ENCODE data around the gene SKIL.

The SKIL gene

GRCh38 chr3:170356596-170357175, 829 bp upstream of the SKIL start:
- peak overlapping the region; percentile 65 for H3K9ac ChIP-seq (ENCODE audit: insufficient read length)
- no peak for DNase-seq (ENCODE audit: low read depth, low spot score)
- no peak for TF ChIP-seq POLR2AphosphoS5 (IDR thresholded peaks at IDR 0.05; ENCODE audit: borderline replicate concordance, low read depth, low read length)
- no peak for TF ChIP-seq EZH2 (IDR thresholded peaks at IDR 0.05)
- TF ChIP-seq FOXP2 (optimal IDR thresholded peaks at IDR 0.05; ENCODE audit: control extremely low read depth, extremely low read length, insufficient read depth): no peak
- peak overlapping the region; percentile 87 for H3K27ac ChIP-seq
- no peaks in the 10 kb centered on the region for H3K9me3 ChIP-seq (ENCODE audit: low read depth, low read length)
- peak overlapping the region; percentile 83 for H3K4me3 ChIP-seq
- H3K36me3 ChIP-seq (ENCODE audit: insufficient read depth, low read length): peaks cover 21% of the 10 kb centered on the region

DNA sequence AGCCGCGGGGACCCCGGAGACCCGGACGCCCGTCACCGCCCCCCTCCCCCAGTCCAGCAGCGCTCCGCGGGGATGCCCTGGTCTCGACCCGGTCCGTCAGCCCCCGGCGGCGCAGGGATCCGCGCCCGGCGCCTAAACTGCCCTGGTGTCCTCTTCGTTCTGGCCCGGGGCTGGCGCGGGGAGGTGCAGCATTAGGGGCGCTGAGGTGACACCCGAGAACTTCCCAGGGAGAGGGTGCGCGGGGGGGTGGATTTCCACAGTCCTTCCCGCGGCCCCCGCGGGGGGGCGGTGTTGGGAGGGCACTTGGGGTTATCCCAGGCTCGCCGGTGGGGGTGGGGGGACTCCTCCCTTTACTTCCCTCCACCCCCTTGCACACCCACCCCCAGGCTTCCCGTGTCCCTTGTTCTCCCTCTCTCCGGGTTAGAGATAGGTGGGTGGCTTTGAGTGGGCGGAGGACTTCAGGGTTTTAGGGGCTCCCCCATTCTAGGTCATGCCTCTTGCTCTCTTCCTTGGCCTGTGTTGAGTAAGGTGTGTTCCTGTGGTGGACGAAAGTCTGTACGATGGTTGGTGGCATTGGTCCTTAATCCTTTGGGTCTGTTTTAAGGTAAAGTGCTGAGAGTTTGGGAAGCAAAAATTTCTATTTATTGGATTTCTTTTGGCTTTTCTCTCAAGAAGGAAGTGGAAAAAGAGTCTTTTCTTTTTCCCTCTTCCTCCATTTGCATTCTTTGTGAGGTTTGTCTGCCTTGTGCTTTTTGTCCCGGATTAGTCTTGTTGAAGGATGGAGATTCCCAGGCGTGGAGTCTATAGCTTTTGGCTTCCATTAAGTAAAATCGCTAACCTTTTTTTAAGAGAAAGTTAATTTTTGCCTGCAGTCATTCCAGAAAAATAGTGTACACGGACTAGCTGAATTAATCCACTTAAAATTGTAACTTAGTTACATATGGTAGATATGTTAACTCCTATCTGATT, 811 bp downstream of the SKIL start:
- no peak for TF ChIP-seq FOXP2 (optimal IDR thresholded peaks at IDR 0.05; ENCODE audit: control extremely low read depth, extremely low read length, insufficient read depth)
- peak; percentile 44; the same call in 1 of the 2 replicates for TF ChIP-seq POLR2AphosphoS5 (IDR thresholded peaks at IDR 0.05; ENCODE audit: borderline replicate concordance, low read depth, low read length)
- H3K9me3 ChIP-seq (ENCODE audit: low read depth, low read length): no peaks in the 10 kb centered on the region
- peak overlapping the region; percentile 85 for H3K9ac ChIP-seq (ENCODE audit: insufficient read length)
- peaks cover 21% of the 10 kb centered on the region for H3K36me3 ChIP-seq (ENCODE audit: insufficient read depth, low read length)
- H3K4me3 ChIP-seq: peak overlapping the region; percentile 95
- DNase-seq (ENCODE audit: low read depth, low spot score): no peak
- peak overlapping the region; percentile 93 for H3K27ac ChIP-seq

DNA sequence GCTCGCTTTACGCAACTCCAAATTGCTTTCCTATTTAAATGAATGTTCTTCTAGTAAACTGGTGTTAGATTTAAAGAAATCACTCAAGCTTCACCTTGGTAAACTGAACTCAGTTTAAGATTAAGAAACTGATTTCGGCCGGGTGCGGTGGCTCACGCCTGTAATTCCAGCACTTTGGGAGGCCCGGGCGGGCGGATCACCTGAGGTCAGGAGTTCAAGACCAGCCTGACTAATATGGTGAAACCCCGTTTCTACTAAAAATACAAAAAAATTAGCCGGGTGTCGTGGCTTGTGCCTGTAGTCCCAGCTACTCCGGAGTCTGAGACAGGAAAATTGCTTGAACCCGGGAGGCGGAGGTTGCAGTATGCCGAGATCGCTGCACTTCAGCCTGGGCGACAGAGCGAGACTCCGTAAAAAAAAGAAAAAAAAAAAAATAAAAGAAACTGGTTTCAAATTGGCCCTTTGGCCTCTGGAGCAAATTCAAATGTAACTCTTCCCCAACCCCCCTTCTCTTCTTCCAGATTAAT, 1.7 kb downstream of the SKIL start:
- H3K36me3 ChIP-seq (ENCODE audit: insufficient read depth, low read length): peaks cover 26% of the 10 kb centered on the region

GRCh38 chr3:170360466-170360865, 3.0 kb downstream of the SKIL start:
- TF ChIP-seq EZH2 (IDR thresholded peaks at IDR 0.05): no peak
- no peak for TF ChIP-seq FOXP2 (optimal IDR thresholded peaks at IDR 0.05; ENCODE audit: control extremely low read depth, extremely low read length, insufficient read depth)
- no peak for TF ChIP-seq POLR2AphosphoS5 (IDR thresholded peaks at IDR 0.05; ENCODE audit: borderline replicate concordance, low read depth, low read length)
- no peak for DNase-seq (ENCODE audit: low read depth, low spot score)
- no peak overlapping the region for H3K9ac ChIP-seq (ENCODE audit: insufficient read length)
- no peak overlapping the region for H3K4me3 ChIP-seq
- peaks cover 32% of the 10 kb centered on the region for H3K36me3 ChIP-seq (ENCODE audit: insufficient read depth, low read length)
- no peaks in the 10 kb centered on the region for H3K9me3 ChIP-seq (ENCODE audit: low read depth, low read length)
- H3K27ac ChIP-seq: no peak overlapping the region

More for the DNA sequence above, 1.7 kb downstream of the SKIL start:
- TF ChIP-seq FOXP2 (optimal IDR thresholded peaks at IDR 0.05; ENCODE audit: control extremely low read depth, extremely low read length, insufficient read depth) (no peak), POLR2AphosphoS5 (IDR thresholded peaks at IDR 0.05; ENCODE audit: borderline replicate concordance, low read depth, low read length) (no peak), EZH2 (IDR thresholded peaks at IDR 0.05) (no peak)
- H3K9ac ChIP-seq (ENCODE audit: insufficient read length): peak overlapping the region; percentile 85
- H3K4me3 ChIP-seq: peak overlapping the region; percentile 95
- no peaks in the 10 kb centered on the region for H3K9me3 ChIP-seq (ENCODE audit: low read depth, low read length)
- no peak overlapping the region; the same call in 1 of the 2 replicates for H3K27ac ChIP-seq
- no peak for DNase-seq (ENCODE audit: low read depth, low spot score)

DNA sequence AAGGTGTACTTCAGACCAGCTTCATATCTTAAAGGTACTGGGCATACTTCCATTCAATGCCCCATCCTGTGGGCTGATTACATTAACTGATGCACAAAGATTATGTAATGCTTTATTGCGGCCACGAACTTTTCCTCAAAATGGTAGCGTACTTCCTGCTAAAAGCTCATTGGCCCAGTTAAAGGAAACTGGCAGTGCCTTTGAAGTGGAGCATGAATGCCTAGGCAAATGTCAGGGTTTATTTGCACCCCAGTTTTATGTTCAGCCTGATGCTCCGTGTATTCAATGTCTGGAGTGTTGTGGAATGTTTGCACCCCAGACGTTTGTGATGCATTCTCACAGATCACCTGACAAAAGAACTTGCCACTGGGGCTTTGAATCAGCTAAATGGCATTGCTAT, 3.4 kb downstream of the SKIL start:
- TF ChIP-seq POLR2AphosphoS5 (IDR thresholded peaks at IDR 0.05; ENCODE audit: borderline replicate concordance, low read depth, low read length) (no peak), EZH2 (IDR thresholded peaks at IDR 0.05) (no peak), FOXP2 (optimal IDR thresholded peaks at IDR 0.05; ENCODE audit: control extremely low read depth, extremely low read length, insufficient read depth) (no peak)
- peaks cover 33% of the 10 kb centered on the region for H3K36me3 ChIP-seq (ENCODE audit: insufficient read depth, low read length)
- no peak for DNase-seq (ENCODE audit: low read depth, low spot score)
- H3K27ac ChIP-seq: no peak overlapping the region
- no peak overlapping the region for H3K4me3 ChIP-seq
- H3K9me3 ChIP-seq (ENCODE audit: low read depth, low read length): no peaks in the 10 kb centered on the region
- no peak overlapping the region for H3K9ac ChIP-seq (ENCODE audit: insufficient read length)

- DNase-seq (ENCODE audit: low read depth, low spot score): no peak
- H3K27ac ChIP-seq: no peak overlapping the region
- H3K36me3 ChIP-seq (ENCODE audit: insufficient read depth, low read length): peaks cover 36% of the 10 kb centered on the region
- H3K9me3 ChIP-seq (ENCODE audit: low read depth, low read length): no peaks in the 10 kb centered on the region
- no peak overlapping the region for H3K4me3 ChIP-seq
- H3K9ac ChIP-seq (ENCODE audit: insufficient read length): no peak overlapping the region
- TF ChIP-seq FOXP2 (optimal IDR thresholded peaks at IDR 0.05; ENCODE audit: control extremely low read depth, extremely low read length, insufficient read depth) (no peak), EZH2 (IDR thresholded peaks at IDR 0.05) (no peak), POLR2AphosphoS5 (IDR thresholded peaks at IDR 0.05; ENCODE audit: borderline replicate concordance, low read depth, low read length) (no peak)
These were observed 4.2 kb downstream of the SKIL start for GRCh38 chr3:170361711-170362110.

GRCh38 chr3:170363471-170363994, 6.0 kb downstream of the SKIL start:
- Histone ChIP-seq H3K9me3 (ENCODE audit: low read depth, low read length) (no peaks in the 10 kb centered on the region), H3K4me3 (no peak overlapping the region), H3K9ac (ENCODE audit: insufficient read length) (no peak overlapping the region), H3K36me3 (ENCODE audit: insufficient read depth, low read length) (peaks cover 36% of the 10 kb centered on the region), H3K27ac (no peak overlapping the region)
- TF ChIP-seq POLR2AphosphoS5 (IDR thresholded peaks at IDR 0.05; ENCODE audit: borderline replicate concordance, low read depth, low read length) (no peak), FOXP2 (optimal IDR thresholded peaks at IDR 0.05; ENCODE audit: control extremely low read depth, extremely low read length, insufficient read depth) (no peak), EZH2 (IDR thresholded peaks at IDR 0.05) (no peak)
- no peak for DNase-seq (ENCODE audit: low read depth, low spot score)

GRCh38 chr3:170364965-170365364, 7.5 kb downstream of the SKIL start:
- no peak overlapping the region for H3K27ac ChIP-seq
- no peak overlapping the region for H3K9ac ChIP-seq (ENCODE audit: insufficient read length)
- peaks cover 30% of the 10 kb centered on the region for H3K36me3 ChIP-seq (ENCODE audit: insufficient read depth, low read length)
- no peak for DNase-seq (ENCODE audit: low read depth, low spot score)
- H3K4me3 ChIP-seq: no peak overlapping the region
- TF ChIP-seq FOXP2 (optimal IDR thresholded peaks at IDR 0.05; ENCODE audit: control extremely low read depth, extremely low read length, insufficient read depth) (no peak), POLR2AphosphoS5 (IDR thresholded peaks at IDR 0.05; ENCODE audit: borderline replicate concordance, low read depth, low read length) (no peak), EZH2 (IDR thresholded peaks at IDR 0.05) (no peak)
- H3K9me3 ChIP-seq (ENCODE audit: low read depth, low read length): no peaks in the 10 kb centered on the region

All from SK-N-MC (cell line).